HepG2 (cell line): ENCODE measurements around the gene KLHL30. TPM values are rescaled to one million over a fixed set of nuclear protein-coding genes. Genes with fewer than 3 reads are reported as not detected.

Source experiments
- HDAC1 ChIP-seq: sonication (generic); formaldehyde crosslinking; IDR thresholded peaks from 2 replicates; pipeline ENCODE4 v1.5.1; 2020; ENCODE audit warnings: mild to moderate bottlenecking, missing genetic modification reagents
- HMGXB3 ChIP-seq: sonication (generic); formaldehyde crosslinking; IDR thresholded peaks from 2 replicates; pipeline ENCODE4 v1.4.0; 2020; ENCODE audit warnings: missing genetic modification reagents, borderline replicate concordance
- KAT7 ChIP-seq: IDR thresholded peaks from 2 replicates; pipeline ENCODE4 v1.6.1; 2018; ENCODE audit warnings: borderline replicate concordance, missing compliant biosample characterization
- MEIS2 ChIP-seq: sonication (generic); formaldehyde crosslinking; IDR thresholded peaks from 2 replicates; pipeline ENCODE4 v1.9.0; 2021; ENCODE audit warnings: mild to moderate bottlenecking, missing genetic modification reagents
- MNT ChIP-seq: fragments of 450-650 bp; IDR thresholded peaks from 2 replicates; pipeline ENCODE4 v1.6.1; 2016
- MTA1 ChIP-seq: sonication (generic); formaldehyde crosslinking; IDR thresholded peaks from 2 replicates; pipeline ENCODE4 v1.4.0; 2020; ENCODE audit warnings: missing genetic modification reagents, mild to moderate bottlenecking, borderline replicate concordance
- NKX3-1 ChIP-seq: sonication (generic); formaldehyde crosslinking; IDR thresholded peaks from 2 replicates; pipeline ENCODE4 v1.5.0; 2020; ENCODE audit warnings: missing genetic modification reagents
- REST ChIP-seq, 2 experiments: IDR thresholded peaks; 2 replicates each; pipeline ENCODE4 v1.6.1; 2011 to 2012; ENCODE audit warnings: low read length in 2 of 2, borderline replicate concordance in 1 of 2, low read depth in 1 of 2, mild to moderate bottlenecking in 1 of 2, moderate library complexity in 1 of 2
- SMAD3 ChIP-seq: sonication (generic); formaldehyde crosslinking; IDR thresholded peaks from 2 replicates; pipeline ENCODE4 v1.4.0; 2020; ENCODE audit warnings: missing genetic modification reagents
- SMC3 ChIP-seq: IDR thresholded peaks from 2 replicates; pipeline ENCODE4 v1.6.1; 2011; ENCODE audit warnings: low read length, improper control_type of control experiment
- ZFP36 ChIP-seq: fragments of 150-350 bp; IDR thresholded peaks from 2 replicates; pipeline ENCODE4 v1.6.1; 2018; ENCODE audit warnings: borderline replicate concordance, low read length, low read depth; ENCODE audit not compliant: partially characterized antibody
- ZFP91 ChIP-seq: sonication (generic); formaldehyde crosslinking; IDR thresholded peaks from 2 replicates; pipeline ENCODE4 v1.9.0; 2022; ENCODE audit warnings: missing genetic modification reagents, mild to moderate bottlenecking, borderline replicate concordance
- ZNF264 ChIP-seq: sonication (generic); formaldehyde crosslinking; IDR thresholded peaks from 2 replicates; pipeline ENCODE4 v1.4.0; 2020; ENCODE audit warnings: missing genetic modification reagents
- ZNF274 ChIP-seq: sonication (generic); formaldehyde crosslinking; IDR thresholded peaks from 2 replicates; pipeline ENCODE4 v1.5.1; 2020; ENCODE audit warnings: mild to moderate bottlenecking, missing genetic modification reagents
- ZNF335 ChIP-seq: sonication (generic); formaldehyde crosslinking; IDR thresholded peaks from 2 replicates; pipeline ENCODE4 v1.4.0; 2020; ENCODE audit warnings: missing genetic modification reagents
- ZNF614 ChIP-seq: IDR thresholded peaks from 2 replicates; pipeline ENCODE4 v1.6.1; 2018; ENCODE audit warnings: missing biosample characterization, missing genetic modification reagents, inconsistent platforms, borderline replicate concordance
- ZNF75D ChIP-seq: sonication (generic); formaldehyde crosslinking; IDR thresholded peaks from 2 replicates; pipeline ENCODE4 v1.8.1; 2023; ENCODE audit warnings: missing genetic modification reagents, mild to moderate bottlenecking, borderline replicate concordance
- polyA plus RNA-seq, 8 experiments: library from polyadenylated mRNA; depleted of rRNA in 3 of 8; stranded (reverse) in 7 of 8; unstranded in 1 of 8; fragments of >200 nt; fragmentation: Illumina TruSeq in 4 of 8; extraction: Trizol in 4 of 8; gene quantifications; 2 replicates each; pipeline versions ENCODE4 v1.2.1 to v1.2.3, GENCODE V29; 2011 to 2016; ENCODE audit warnings: low read depth in 4 of 8, missing spikeins in 1 of 8, mixed read lengths in 1 of 8; ENCODE audit not compliant: insufficient read depth in 1 of 8
- total RNA-seq, 5 experiments: library from RNA; depleted of rRNA; stranded (reverse); fragments of >200 nt; fragmentation: Illumina TruSeq; extraction: Trizol; gene quantifications; 2 replicates each; pipeline ENCODE4 v1.2.3, GENCODE V29; 2016; ENCODE audit warnings: low read depth in 1 of 5

KLHL30 gene
- total and polyA plus RNA-seq, 2 of the 13 experiments (the other 11 are each of a cell fraction or from before 2014, with no cell fraction given): 0.05 TPM; not detected in 1

- TF ChIP-seq REST (IDR thresholded peaks at IDR 0.05; ENCODE audit: borderline replicate concordance in 1 of 2, low read depth in 1 of 2, low read length in 2 of 2): no peak
- no peak for TF ChIP-seq SMAD3
- TF ChIP-seq SMC3: peak; percentile 53
- TF ChIP-seq ZNF264 (CRISPR knock-in tag): no peak
- peak; percentile 23; the same call in 1 of the 2 replicates for TF ChIP-seq ZFP91
- TF ChIP-seq ZNF274 (CRISPR knock-in tag): no peak
- no peak for TF ChIP-seq MNT
- TF ChIP-seq ZNF614 (CRISPR knock-in tag): no peak
- TF ChIP-seq ZNF335: no peak
- peak; percentile 39; the same call in 1 of the 2 replicates for TF ChIP-seq MTA1
- 0 out of 2 replicates have a peak, but pooled peaks have one; percentile 44 for TF ChIP-seq HDAC1
- no peak for TF ChIP-seq NKX3-1 (CRISPR knock-in tag)
- no peak for TF ChIP-seq HMGXB3 (CRISPR knock-in tag)
- 0 out of 2 replicates have a peak, but pooled peaks have one; percentile 56 for TF ChIP-seq KAT7
- TF ChIP-seq ZNF75D (CRISPR knock-in tag): no peak
- no peak for TF ChIP-seq ZFP36
- TF ChIP-seq MEIS2: 0 out of 2 replicates have a peak, but pooled peaks have one; percentile 5
These were observed 31.6 kb upstream of the KLHL30 start (continued) for GRCh38 chr2:238106698-238107524.
